GM21360 (cell line): Measurements from ENCODE around the gene STIM2.
"Not testable (repeated sequence)": the region's sequence is repeated elsewhere in the genome, so short reads cannot be mapped to it uniquely, and the experiment has no call there.

ENCODE experiments used
- ATAC-seq: cut with Tn5 transposase; IDR thresholded peaks from one replicate; pipeline ENCODE4 v1.9.1; 2021; ENCODE audit warnings: mild to moderate bottlenecking, moderate library complexity; ENCODE audit not compliant: unreplicated experiment

STIM2 gene

GRCh38 chr4:26866781-26867180, 6.1 kb downstream of the STIM2 start:
- ATAC-seq, result no peak

DNA sequence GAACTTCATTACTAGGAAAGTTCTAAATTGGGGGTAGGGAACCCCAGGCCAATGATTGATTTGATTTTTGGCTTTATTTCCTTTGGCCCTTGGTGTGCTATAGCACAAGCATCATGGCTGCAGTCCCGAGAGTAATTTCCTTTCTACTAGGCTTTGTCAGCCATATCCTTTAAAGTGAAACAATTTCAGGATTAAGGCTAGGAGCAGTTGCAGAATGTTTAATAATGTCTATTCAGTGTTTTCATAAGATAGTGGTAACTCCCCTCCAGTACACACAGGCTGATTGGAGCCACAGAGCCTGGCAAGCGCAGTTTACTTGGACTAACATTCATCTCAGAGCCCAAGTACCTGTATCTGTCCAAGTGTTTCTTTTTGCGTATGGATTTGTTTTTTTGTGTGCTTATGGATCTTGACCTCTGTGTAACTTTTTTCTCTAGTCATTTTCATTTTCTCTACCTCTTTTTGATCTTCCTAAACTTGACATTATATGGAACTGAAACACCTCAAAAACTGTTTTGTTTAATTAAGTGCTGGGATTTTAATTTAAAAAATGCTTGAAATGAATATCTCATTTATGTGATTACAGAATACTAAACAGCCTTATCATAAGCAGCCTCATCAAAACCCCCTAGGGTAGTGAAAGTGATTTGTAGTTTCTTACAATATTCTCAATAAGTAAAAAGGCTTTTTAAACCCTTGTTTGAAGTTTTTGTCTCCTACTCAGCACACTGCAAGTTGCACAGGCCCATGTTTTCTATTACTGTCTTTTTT, 7.5 kb downstream of the STIM2 start:
- no peak for ATAC-seq

- ATAC-seq, result no peak
These were observed 10.1 kb downstream of the STIM2 start for GRCh38 chr4:26870576-26871262.

- ATAC-seq, result no peak
These were observed 11.0 kb downstream of the STIM2 start for GRCh38 chr4:26871611-26872010.

DNA sequence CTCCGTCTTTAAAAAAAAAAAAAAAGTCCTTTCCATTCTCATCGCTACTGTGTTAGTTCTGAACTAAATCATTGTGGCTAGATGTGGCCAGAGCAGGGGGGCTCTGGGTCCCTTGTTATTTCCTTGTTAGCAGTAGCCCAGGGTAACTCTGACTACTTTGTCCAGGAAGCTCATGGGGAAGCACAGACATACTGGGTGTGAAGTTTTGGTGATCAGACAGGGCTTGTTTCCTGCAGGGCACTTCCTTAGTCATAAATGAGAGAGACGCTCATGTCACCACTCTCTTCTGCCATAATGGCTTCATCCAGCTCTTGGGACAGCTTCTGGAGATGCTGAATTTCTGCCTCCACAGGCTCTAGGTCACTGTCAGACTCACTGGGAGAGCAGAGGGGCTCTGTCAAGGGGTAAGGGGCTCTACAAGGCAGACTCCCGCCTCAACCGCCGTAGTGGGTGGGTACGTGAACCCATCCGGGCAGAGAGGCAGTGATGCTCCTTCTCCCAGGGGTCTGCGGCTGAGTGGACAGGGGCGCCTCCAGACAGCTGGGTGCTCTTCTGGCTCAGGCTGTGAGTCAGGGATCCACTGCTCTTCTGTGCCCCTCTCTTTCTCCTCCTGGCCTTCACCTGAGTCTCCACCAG, 12.9 kb downstream of the STIM2 start:
- ATAC-seq, result no peak

DNA sequence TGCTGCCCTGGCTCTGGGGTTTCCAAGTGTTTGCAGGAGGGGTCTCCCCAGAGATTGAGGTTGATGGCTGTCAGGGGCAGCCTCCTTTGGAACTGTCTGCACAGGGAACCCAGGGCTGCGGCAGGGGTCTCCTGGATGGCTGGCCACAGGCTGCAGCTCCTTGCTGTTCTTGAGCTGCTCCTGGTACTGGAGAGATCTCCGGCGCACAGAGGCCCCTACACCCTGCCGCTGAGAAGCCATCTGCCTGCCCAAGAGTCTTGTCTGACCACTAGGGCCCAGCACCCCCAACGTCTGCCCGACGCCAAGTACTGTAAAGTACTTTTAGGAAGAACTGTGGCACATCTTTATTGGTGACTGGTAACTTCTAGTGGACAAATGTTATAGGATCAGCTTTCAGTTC, 13.5 kb downstream of the STIM2 start:
- no peak for ATAC-seq

- ATAC-seq, result no peak
These were observed 16.8 kb downstream of the STIM2 start for GRCh38 chr4:26877406-26877805.

- no peak for ATAC-seq
These were observed 17.3 kb downstream of the STIM2 start for GRCh38 chr4:26877961-26878360.

GRCh38 chr4:26878794-26879391, 18.3 kb downstream of the STIM2 start:
- ATAC-seq, result no peak

GRCh38 chr4:26879805-26880204, 19.2 kb downstream of the STIM2 start:
- no peak for ATAC-seq

- ATAC-seq, result no peak
These were observed 23.4 kb downstream of the STIM2 start for GRCh38 chr4:26884026-26884425.

GRCh38 chr4:26884486-26884988, 23.9 kb downstream of the STIM2 start:
- ATAC-seq, result peak; percentile 43

GRCh38 chr4:26885912-26886274, 25.3 kb downstream of the STIM2 start:
- peak; percentile 80 for ATAC-seq

- ATAC-seq, result no peak
These were observed 26.5 kb downstream of the STIM2 start for GRCh38 chr4:26887143-26887542.

GRCh38 chr4:26887809-26888208, 27.2 kb downstream of the STIM2 start:
- ATAC-seq, result no peak

DNA sequence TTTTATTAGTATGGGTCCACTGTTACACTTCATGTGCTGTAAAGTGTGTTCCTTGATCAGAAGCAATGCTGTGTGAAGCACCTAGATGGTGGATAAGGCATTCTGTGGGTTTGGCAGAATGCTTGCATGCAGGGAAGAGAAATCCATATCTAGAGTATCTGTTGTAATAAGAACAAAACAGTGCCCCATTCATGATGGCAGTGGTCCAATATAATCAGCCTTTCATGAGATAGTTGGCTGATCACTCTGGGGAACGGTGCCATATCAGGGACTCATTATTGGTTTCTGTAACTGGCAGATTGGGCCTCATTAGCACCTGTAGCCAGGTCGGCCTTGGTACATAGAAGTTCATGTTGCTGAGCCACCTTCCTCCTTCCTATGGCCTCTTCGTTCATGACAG, 28.7 kb downstream of the STIM2 start:
- ATAC-seq, result no peak

DNA sequence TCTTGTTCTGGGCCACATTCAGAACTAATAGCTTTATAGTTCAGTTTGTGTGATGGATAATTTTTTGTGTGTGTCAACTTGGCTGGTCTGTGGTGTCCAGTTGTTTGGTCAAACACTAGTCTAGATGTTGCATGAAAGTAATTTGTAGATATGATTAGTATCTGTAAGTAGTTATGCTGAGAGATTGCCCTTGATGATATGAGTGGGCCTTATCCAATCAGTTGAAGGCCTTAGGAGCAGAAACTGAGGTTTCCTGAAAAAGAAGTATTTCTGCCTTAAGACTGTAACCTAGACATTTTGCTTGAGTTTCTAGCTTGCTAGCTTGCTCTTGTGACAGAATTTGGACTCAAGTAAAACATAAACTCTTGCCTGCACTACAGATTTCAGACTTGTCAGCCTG, 30.4 kb downstream of the STIM2 start:
- no peak for ATAC-seq

GRCh38 chr4:26891867-26892266, 31.2 kb downstream of the STIM2 start:
- no peak for ATAC-seq

DNA sequence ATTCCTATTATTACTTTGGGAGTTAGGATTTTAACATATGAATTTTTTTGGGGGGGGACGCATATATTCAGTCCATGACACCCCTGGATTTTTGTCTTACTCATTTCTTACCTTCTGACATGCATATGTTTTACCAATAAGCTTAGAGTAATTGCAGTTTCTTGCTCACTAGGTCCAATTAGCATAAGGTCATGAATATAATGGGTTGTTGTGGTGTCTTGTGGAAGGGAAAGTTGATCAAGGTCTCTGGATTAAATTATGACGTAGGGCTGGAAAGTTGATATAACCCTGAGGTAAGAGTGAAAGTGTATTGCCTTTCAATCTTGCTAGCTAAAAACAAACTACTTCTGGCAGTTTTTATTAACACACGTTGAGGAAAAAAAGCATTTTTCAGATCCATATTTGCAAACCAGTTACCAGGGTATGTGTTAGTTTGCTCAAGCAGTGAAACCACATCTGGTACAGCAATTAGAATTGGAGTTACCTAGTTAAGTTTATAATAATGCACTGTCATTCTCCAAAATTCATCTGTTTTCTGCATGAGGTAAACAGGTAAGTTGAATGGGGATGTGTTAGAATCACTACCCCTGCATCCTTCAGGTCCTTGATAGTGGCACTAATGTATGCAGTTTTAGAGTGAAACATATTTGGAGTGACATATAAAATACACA, 32.0 kb downstream of the STIM2 start:
- no peak for ATAC-seq

- ATAC-seq, result no peak
These were observed 32.9 kb downstream of the STIM2 start for GRCh38 chr4:26893491-26893890.

GRCh38 chr4:26894881-26895280, 34.2 kb downstream of the STIM2 start:
- ATAC-seq, result not testable (repeated sequence)
